H7 (cell line): ENCODE measurements around the gene ATP5F1E. TPM values are rescaled to one million over a fixed set of nuclear protein-coding genes. Genes with fewer than 3 reads are reported as not detected.

Experiments used
- total RNA-seq: library from RNA; depleted of rRNA; stranded (reverse); fragments of >200 nt; shearing (Covaris generic); gene quantifications from 2 replicates; pipeline ENCODE4 v1.2.3, GENCODE V29; 2014; rRNA removed

The ATP5F1E gene
- total RNA-seq, 1 experiment from 2014 or later, result 16.4 TPM

Other genes starting within 250 kb of the ATP5F1E start
- gene GNAS-AS1, start 181.4 kb downstream of the ATP5F1E start, total RNA-seq, result 0.24 and 0.26 TPM in 2 replicates
- gene GNAS, start 179.6 kb downstream of the ATP5F1E start, total RNA-seq, result 683 and 685 TPM in 2 replicates
- gene NELFCD, start 51.1 kb downstream of the ATP5F1E start, total RNA-seq, result 36.8 and 39.8 TPM in 2 replicates
- 12.9 and 19.7 TPM in 2 replicates for gene CTSZ, start 25.1 kb downstream of the ATP5F1E start, total RNA-seq
- not detected in 2 replicates for gene TUBB1, start 12.9 kb downstream of the ATP5F1E start, total RNA-seq
- gene PRELID3B, start 10.5 kb upstream of the ATP5F1E start, total RNA-seq, result 29.5 and 36.3 TPM in 2 replicates
- gene ZNF831, start 131.5 kb upstream of the ATP5F1E start, total RNA-seq, result not detected in 2 replicates